AG04449 (cell line): ENCODE measurements around the gene NUP93.
"Not testable (repeated sequence)": the region's sequence is repeated elsewhere in the genome, so short reads cannot be mapped to it uniquely, and the experiment has no call there.

ENCODE experiments used
- CTCF ChIA-PET: fragments of 350-600 bp; formaldehyde crosslinking; extraction: SDS; loops from one replicate; lab custom pipeline; 2021; ENCODE audit warnings: antibody characterized with exemption; lab: Yijun Ruan, JAX
- POLR2A ChIA-PET: fragments of 400-600, 350-600 bp; formaldehyde crosslinking; extraction: SDS; loops from one replicate; lab custom pipeline; 2020; ENCODE audit warnings: antibody characterized with exemption, inconsistent platforms; lab: Yijun Ruan, JAX
- DNase-seq: peaks from one replicate; pipeline ENCODE4 v3.0.0-alpha.2; 2010; ENCODE audit warnings: low read depth, low spot score
- H3K4me3 ChIP-seq: 2 replicates; pipeline ENCODE4 v1.5.1; 2011; ENCODE audit warnings: low read depth, mild to moderate bottlenecking, control low read depth, low read length
- TF ChIP-seq, protein P1 (sequence below): IDR thresholded peaks from one replicate; pipeline ENCODE4 v1.5.1; 2011; ENCODE audit warnings: mild to moderate bottlenecking, moderate library complexity, low read length, control low read depth, inconsistent platforms; ENCODE audit not compliant: insufficient read depth; ENCODE audit errors: missing control alignments

The NUP93 gene

DNA sequence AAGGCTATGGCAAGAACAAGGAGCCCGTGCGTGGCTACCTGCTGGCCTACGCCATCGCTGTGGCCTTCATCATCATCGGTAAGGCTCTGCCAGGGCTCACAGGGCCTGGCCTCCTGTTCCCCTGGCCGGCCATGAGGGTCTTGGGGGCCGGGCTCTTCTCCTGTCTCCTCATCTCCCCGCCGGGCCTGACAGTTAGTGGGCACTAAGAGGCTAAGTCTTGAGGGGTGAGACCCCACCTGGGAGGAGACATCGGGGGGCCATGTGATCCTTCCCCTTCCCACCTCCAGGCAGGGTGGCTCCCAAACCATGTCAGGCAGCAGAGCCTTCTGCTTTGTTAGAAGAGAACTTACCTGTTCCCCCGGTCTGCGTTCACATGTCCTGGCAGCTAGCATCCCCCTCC is 150.2 kb downstream of the NUP93 start:
- ChIA-PET POLR2A (no interaction called here), CTCF (interaction anchor here (0.5 to 4.9 kb wide), 2 partner anchors 12 to 46 kb away, joined by 3 to 26 read pairs; no protein-coding TSS in a partner anchor)
- DNase-seq: no peak
- H3K4me3 ChIP-seq: no peak overlapping the region
- TF ChIP-seq, protein P1, sequence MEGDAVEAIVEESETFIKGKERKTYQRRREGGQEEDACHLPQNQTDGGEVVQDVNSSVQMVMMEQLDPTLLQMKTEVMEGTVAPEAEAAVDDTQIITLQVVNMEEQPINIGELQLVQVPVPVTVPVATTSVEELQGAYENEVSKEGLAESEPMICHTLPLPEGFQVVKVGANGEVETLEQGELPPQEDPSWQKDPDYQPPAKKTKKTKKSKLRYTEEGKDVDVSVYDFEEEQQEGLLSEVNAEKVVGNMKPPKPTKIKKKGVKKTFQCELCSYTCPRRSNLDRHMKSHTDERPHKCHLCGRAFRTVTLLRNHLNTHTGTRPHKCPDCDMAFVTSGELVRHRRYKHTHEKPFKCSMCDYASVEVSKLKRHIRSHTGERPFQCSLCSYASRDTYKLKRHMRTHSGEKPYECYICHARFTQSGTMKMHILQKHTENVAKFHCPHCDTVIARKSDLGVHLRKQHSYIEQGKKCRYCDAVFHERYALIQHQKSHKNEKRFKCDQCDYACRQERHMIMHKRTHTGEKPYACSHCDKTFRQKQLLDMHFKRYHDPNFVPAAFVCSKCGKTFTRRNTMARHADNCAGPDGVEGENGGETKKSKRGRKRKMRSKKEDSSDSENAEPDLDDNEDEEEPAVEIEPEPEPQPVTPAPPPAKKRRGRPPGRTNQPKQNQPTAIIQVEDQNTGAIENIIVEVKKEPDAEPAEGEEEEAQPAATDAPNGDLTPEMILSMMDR: no peak

DNA sequence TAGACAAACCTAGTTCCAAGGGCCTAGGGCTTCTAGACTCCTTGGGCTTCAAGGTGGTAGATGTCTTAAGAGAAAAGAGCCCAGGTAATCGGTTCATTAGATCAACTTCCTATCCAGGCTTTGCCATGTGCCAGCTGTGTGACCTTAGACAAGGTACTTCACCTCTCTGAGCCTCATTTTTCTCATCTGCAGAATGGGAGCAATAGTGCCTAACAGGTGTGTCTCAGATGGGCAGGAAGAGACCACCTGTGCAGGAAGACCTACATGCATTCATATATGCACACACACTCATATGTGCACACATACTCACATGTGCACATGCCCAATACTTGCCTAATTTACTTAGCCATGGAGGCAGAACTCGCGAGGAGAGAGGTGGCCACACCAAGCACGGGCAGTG is 150.8 kb downstream of the NUP93 start:
- DNase-seq: no peak
- ChIA-PET POLR2A (no interaction called here), CTCF (interaction anchor here (4.9 kb wide), 1 partner anchor 13 kb away, joined by 26 read pairs; no protein-coding TSS in a partner anchor)
- H3K4me3 ChIP-seq: no peak overlapping the region
- TF ChIP-seq, protein P1: no peak

DNA sequence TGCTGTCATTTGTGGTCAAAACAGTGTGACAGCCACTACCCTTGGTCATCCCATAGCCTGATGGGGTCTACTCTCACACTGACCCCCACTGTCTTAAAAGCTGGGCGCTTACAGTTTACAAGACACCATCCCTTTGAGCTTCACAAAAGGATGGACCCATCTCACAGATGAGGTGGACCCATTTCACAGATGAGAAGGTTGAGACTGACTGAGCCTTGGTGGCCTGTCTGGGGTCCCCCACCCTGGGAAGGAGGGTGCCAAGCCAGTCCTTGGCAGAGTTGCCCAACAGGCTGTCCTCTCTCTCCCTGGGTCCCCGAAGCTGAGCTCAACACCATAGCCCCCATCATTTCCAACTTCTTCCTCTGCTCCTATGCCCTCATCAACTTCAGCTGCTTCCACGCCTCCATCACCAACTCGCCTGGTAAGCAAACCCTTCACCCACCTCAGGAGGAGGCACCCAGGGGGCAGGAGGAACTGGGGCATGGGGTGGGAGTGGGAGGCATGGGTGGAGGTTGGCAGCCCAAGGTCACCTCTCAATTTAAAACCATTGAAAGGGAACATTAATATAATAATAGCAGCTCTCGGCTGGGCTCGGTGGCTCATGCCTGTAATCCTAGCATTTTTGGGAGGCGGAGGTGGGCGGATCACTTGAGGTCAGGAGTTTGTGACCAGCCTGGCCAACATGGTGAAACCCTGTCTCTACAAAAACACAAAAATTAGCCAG is 152.3 kb downstream of the NUP93 start:
- ChIA-PET CTCF (interaction anchor here (1.4 to 4.9 kb wide), 3 partner anchors 8 to 31 kb away, joined by 3 to 26 read pairs (median 3); no protein-coding TSS in a partner anchor), POLR2A (no interaction called here)
- TF ChIP-seq, protein P1: no peak
- no peak overlapping the region for H3K4me3 ChIP-seq
- DNase-seq: no peak

DNA sequence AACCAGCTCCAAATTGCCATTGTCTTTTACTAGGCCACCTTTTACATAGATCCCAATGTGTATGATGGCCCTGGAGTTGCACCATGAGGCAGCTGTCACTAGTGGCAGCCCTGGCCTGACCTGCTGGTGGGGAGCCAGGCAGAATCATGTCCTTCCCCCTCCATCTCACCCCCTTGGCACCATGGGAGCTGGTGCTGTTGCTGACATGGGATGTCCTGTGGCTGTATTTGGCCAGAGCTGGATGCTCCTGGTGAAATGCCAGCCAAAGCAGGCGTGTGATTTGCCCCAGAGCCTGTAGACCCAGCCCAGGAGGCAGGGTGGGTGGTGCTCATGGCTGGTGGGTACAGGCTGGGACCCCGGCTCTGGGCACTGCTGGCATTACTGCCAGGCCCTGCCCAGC is 153.7 kb downstream of the NUP93 start:
- POLR2A ChIA-PET: no interaction called here
- TF ChIP-seq, protein P1: no peak
- CTCF ChIA-PET: interaction anchor here (0.7 to 1.4 kb wide), 3 partner anchors 9 to 17 kb away, joined by 3 to 4 read pairs (median 3); no protein-coding TSS in a partner anchor
- H3K4me3 ChIP-seq: no peak overlapping the region
- no peak for DNase-seq

DNA sequence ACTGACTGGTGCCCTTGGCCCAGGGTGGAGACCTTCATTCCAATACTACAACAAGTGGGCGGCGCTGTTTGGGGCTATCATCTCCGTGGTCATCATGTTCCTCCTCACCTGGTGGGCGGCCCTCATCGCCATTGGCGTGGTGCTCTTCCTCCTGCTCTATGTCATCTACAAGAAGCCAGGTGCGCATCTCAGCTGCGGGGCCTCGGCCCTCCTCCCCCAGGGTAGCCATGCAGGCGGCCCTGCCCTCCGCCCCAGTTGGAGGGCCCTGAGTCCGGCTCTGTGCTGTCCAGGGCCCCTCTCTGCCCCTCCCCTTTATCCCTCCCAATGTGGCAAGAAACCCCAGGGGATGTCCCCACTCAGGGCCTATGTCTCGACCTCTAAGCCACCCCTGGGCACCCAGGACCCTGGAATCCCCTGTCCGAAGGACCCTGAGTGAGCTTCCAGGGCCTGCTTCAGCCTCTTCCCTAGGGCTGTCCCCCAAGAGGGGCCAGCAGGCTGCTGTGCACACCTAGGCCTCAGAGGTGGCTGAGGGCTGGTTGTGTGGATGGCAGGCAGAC is 154.2 kb downstream of the NUP93 start:
- ChIA-PET CTCF (interaction anchor here (1.1 to 1.4 kb wide), 2 partner anchors 10 to 17 kb away, joined by 3 to 4 read pairs; no protein-coding TSS in a partner anchor), POLR2A (no interaction called here)
- no peak overlapping the region for H3K4me3 ChIP-seq
- TF ChIP-seq, protein P1: no peak
- DNase-seq: no peak

DNA sequence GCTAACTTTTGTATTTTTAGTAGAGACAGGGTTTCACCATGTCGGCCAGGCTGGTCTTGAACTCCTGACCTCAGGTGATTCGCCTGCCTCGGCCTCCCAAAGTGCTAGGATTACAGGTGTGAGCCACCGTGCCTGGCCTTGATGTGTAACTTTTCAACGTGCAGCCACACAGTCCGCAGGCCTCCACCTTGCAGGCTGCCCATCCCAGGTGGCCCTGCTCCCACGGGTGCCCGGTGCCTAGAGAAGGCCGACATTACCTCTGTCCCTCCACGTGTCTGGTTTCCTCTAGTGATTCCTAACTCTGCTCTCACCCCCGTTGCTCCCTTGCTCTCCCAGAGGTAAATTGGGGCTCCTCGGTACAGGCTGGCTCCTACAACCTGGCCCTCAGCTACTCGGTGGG is 155.0 kb downstream of the NUP93 start:
- POLR2A ChIA-PET, H3K4me3 ChIP-seq, DNase-seq: not testable (repeated sequence)
- CTCF ChIA-PET: interaction anchor here (1.1 kb wide), 1 partner anchor 18 kb away, joined by 4 read pairs; no protein-coding TSS in a partner anchor
